Stimulated activated CD8-positive, alpha-beta memory T cell treated with anti-CD3 and anti-CD28 coated beads, Interleukin-2, amount 100 ng/mL, for 1 hour (primary cell): ENCODE data around the gene BLVRB.
"Not testable (repeated sequence)": the region's sequence is repeated elsewhere in the genome, so short reads cannot be mapped to it uniquely, and the experiment has no call there.

Experiments used
- DNase-seq, 2 donors: peaks; one replicate each; pipeline ENCODE4 v3.0.0-alpha.2; 2020; ENCODE audit warnings: low read depth in 2 of 2

Gene BLVRB

DNA sequence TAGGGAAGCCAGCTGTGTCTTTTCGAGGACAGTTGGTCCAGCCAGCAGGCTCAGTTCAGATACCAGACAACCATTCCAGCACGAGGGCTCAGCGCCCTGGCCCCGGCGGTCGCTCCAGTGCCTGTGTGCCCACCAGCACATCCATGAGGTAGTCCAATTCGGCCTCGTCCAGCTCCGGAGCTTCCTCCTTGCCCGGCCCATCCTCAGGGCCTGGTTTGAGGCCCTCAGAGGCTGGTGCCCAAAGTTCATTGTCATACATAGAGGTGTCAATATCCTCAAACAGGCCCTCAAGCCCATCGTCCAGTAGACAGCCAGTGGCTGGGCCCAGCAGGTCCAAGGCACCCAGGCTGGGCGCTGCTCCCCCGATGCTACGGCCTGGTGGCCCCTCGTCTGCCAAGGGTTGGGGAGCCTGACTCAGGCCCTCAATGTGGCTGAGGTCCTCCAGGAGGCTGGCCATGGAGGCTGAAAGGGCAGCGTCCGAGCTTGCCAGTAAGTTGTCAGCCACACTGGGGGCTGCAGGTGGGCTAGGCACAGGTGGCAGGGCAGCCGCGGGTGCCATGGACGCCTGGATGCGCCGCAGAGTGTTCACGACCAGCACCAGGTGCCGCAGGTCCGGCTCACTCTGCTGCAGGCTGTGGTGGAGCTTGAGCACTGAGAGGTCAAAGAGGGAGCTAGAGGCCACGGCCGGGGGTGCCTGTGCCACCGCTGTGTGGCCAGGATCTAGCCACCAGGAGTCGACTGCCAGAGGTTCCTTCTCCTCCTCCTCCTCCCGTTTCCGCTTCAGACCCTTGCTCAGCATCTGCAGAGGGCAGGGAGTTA is 42.6 kb downstream of the BLVRB start:
- DNase-seq: no peak

DNA sequence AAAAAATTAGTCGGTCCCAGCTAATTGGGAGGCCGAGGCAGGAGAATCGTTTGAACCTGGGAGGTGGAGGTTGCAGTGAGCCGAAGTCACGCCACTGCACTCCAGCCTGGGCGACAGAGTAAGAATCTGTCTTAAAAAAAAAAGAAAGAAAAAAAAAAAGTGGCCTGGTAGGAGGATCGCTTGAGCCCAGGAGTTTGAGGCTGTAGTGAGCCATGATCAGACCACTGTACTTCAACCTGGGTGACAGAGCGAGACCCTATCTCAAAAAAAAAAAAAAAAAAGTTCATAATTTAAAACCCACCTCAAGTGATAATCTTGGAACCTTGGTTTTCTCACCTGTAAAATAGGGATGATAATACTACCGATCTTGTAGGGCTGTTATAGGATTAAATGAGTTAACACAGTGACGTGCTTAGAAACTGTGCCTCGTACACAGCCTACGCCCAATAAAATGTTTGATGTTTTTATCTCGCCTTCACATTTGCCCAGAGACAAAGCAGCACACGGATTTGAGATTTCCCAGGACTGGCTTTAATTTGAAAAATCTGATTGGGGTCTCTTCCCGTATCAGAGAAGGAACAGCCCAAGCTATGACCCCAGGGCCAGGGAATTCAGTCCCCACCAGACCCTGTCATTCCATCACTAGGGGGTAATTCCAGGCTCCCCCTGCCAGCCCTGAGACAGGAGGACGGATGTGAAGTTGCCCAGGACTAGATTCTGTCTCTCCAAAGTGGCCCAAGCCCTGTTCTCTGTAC is 43.4 kb downstream of the BLVRB start:
- no peak for DNase-seq

DNA sequence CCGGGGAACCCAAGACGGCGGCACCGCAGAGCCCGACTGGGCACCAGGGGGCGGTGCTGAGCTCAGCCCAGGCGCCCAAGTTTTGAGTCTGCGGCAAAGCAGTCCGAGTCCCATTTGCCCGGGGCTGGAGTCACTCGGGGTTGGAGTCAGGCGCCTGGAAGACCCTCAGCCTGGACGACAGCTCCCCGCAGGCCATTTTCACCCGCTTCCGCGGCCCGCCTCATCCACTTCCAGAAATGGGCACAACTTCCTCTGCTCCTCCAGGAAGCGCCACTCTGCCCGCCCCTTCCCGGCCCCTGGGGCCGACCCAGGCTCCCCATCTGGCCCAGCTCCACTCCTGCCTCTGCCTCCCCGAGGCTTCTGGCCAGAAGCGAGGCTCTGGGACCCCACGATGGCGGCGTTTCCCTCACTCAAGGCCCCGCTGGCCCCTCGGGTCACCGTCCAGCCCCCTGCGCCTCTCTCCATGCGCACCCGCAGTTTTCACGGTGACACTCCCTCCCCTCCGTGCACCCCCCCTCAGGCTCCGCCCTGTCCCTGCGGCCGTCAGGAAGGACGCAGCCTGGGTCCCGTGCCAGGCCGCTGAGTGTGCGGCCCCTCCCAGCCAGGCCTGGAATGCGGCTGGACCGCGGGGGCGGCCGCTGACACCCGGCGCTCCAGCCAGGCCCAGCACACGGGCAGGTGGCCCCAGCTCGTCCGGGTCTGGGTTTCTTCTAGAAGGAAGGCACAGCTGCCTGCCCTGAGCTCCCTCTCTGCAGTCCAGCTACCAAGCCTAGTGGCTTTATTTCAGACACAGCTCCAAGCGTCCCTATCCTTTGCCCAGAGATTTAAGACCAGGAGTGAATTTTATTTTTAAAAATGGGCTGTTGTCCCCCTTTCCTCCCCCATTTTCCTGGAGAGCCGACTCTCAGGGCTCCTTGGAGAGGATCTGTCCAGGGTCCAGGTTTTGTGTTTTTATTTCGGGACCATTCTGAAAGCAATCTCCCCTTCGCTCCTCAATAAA is 44.5 kb downstream of the BLVRB start:
- DNase-seq: peak; percentile 58

DNA sequence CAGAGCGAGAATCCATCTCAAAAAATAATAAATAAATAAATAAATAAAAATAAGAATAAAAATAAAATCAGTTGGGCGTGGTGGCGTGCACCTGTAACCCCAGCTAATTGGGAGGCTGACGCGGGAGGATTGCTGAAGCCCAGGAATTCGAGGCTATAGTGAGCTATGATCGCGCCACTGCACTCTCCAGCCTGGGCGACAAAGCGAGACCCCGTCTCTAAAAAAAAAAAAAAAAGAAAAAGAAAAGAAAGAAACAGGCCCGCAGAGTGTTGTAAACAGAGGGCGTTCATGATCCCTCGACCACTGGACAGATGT is 45.1 kb downstream of the BLVRB start:
- no peak for DNase-seq

DNA sequence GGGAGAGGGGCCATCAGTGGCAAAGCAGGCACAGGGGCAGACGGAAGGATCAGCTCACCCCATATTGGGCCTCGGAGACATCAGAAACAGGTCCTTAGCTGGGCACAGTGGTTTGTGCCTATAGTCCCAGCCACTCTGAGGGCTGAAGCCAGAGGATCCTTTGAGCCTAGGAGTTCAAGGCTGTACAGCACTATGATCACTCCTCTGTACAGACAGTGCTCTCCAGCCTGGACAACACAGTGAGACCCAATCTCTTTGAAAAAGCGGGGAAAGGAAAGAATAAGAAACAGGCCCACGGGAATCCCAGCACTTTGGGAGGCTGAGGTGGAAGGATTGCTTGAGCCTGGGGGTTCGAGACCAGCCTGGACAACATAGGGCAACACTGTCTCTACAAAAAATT is 45.8 kb downstream of the BLVRB start:
- DNase-seq: no peak

DNA sequence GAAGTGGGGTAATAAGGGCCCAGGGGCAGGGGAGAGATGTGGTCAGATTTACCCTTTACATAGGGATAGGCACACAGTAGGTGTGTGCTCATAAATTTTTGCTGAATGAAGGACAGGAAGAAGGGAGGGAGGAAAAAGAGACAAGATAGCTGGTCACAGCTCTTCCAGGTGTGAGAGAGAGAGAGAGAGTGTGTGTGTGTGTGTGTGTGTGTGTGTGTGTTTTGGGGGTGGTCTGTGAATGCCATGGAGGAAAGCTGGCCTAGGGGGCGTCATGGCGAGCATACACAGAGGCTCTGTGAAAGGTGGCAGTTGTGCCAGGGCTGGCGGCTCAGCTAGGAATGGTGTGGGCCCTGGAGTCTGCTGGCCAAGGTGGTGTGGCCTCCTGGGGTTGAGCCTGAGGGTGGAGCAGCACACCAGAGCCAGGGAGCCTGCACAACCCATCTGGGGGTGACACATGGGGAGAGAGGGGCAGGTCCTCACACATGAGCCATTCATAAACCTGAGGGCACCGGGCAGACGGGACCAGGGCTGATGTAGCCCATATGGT is 46.4 kb downstream of the BLVRB start:
- DNase-seq: no peak

DNA sequence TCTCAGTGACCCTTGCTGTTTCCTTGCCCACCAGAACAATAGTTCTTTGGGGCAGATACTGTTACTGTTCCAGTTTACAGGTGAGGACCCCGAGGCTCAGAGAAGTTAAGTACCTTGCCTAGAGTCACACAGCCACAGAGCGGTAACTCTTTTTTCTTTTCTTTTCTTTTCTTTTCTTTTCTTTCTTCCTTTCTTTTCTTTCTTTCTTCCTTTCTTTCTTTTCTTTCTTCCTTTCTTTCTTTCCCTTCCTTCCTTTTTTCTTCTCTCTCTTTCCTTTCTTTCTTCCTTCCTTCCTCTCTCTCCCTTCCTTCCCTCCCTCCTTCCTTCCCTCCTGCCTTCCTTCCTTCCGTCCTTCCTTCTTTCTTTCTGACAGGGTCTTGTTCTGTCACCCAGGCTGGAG is 47.5 kb downstream of the BLVRB start:
- no peak for DNase-seq

DNA sequence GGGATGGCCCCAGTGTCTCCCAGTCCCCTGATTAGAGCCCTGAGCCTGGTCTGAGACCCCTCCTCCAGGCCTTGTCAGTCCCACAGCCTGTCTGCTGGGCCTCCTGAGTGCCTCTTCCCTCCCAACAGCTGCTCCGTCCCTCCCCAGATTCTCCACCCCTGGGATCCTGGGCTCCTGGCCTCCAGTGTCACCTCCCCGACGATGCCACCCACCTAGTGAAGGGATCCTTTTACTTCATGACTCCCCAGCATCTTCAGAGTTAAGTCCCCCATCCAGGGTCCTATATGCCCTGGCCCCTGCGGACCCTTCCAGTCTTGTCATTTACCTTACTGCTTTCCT is 47.9 kb downstream of the BLVRB start:
- DNase-seq: no peak

DNA sequence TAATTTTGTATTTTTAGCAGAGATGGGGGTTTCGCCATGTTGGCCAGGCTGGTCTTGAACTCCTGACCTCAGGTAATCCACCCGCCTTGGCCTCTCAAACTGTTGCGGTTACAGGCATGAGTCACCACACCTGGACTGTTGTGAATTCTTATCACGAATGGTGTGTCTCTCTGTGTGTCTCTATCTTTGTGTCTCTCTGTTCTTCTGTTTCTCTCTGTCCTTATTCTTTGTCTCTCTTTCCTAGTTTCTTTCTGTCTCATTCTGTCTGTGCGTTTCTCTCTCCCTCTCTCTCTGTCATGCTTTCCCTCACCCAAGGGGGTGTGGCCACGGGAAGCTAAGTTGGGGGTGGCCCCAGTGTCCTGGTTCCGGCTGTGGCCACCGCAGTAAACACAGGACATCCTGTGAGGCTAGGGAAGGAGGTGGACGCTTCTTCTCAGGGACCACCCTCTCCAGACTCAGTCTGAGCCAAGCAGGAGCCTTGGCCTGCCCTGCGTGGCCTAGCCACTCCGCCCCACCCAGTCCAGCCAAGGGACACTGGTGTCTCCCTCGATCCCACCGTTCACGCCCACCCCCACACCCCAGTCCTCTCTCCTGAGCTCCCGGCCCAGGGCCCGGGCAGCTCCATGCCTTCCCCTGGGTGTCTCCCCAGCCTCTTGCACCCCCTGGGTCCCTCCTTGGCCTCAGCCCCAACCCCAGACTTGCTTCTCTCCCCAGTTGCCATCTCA is 48.5 kb downstream of the BLVRB start:
- no peak for DNase-seq

DNA sequence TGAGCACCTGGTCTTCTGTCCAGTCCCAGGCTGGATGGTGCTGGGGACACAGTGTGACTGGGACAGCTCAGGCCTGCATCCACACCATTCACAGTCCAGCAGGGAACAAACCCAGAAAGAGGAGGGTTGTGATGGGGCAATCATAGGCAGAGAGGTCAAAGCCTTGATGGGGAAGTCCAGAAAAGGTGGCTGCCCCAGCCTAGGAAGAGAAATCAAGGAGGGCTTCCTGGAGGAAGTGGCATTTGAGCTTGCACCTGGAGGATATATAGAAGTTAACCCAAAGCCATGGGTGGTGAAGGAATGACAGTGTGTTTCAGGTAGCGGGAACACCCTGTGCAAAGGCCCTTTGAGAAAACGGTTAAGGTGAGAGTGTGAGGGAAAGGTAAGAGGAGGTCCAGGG is 49.8 kb downstream of the BLVRB start:
- no peak for DNase-seq

DNA sequence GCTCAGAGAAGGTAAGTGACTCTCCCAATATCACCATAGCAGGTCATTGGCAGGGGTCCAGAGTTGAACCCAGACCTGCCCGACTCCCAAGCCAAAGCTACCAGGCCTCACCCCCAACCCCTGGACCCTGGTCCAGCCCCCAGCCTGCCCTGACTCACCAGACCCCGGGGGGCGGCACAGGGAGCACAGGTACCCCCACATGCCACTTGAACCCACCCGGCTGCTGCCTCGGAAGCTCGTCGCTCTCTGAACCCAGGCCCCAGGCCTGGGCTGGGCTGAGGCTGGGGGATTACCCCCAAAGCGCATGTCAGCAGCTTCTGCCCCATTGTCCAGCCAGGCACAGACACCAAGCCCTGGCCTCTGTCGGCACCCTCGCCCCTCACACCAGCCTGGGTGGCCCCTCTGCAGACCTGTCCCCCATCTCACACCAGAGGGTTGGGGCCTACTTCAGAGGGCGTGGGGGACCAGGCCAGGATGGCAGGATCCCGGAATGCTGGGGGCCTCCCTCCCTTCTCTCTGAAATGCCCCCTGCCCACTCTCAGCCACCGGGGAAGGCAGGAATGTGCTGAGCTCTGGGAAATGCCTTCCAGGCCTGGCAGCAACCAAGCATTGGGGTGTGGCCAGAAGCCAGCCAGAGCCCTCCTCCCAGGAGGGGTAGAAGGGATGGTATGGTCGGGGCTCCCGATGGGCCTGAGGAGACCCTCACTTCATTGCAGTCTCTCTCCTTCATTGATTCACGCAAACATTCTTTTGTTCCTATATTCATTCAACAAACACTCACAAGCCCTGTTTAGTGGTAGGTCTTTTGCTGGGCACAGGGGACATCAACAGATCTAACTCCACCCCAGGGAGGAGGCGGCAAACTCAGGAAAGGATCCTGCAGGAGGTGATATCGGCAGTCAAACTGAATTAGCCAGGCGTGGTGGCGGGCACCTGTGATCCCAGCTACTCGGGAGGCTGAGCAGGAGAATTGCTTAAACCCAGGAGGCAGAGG is 50.7 kb downstream of the BLVRB start:
- DNase-seq: no peak

DNA sequence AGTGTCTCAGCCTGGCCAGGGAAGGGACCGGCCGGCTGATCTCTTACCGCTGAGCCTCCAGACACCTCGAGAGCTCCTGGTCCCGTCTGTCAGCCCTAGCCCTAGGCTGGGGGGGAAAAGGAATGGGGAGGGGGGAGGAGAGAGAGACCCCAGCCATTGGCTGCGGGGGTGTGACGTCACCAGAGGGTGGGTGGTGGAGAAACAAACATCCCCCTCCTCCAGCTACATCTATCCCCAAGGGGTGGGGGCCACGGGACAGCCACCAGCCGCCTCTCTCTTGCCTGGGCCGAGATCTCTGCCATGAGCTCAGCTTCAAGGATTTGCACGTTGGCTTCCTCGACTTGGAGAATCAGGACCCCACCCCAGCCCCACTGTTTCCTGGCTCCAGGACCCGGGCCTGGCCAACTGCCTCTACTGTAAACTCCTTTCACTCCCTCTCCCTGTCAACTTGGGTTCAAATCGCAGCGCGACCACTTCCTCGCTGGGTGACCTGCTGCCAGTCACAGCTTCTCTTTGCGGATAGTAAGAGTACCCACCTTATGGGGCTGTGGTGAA is 52.2 kb downstream of the BLVRB start, which contains the start of gene PRX:
Gene PRX, minus strand, starts transcription at position 88 of the 555 bp plus-strand sequence. CDS start 5,446 bp downstream, outside the sequence.
- no peak for DNase-seq

DNA sequence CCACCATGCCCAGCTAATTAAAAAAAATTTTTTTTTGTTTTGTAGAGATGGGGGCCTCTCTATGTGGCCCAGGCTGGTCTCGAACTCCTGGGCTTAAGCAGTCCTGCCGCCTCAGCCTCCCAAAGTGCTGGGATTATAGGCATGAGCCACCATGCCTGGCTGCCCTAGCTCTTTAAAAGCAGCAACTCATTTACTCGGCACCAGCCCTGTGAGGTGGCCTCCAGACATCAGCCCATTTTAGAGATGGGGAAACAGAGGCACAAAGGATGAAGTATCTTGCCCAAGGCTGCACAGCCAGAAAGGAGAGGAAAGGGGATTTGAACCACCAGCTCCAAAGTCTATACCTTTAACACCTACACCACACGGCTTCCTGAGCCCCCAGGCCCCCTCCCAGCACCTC is 52.7 kb downstream of the BLVRB start:
- no peak for DNase-seq

DNA sequence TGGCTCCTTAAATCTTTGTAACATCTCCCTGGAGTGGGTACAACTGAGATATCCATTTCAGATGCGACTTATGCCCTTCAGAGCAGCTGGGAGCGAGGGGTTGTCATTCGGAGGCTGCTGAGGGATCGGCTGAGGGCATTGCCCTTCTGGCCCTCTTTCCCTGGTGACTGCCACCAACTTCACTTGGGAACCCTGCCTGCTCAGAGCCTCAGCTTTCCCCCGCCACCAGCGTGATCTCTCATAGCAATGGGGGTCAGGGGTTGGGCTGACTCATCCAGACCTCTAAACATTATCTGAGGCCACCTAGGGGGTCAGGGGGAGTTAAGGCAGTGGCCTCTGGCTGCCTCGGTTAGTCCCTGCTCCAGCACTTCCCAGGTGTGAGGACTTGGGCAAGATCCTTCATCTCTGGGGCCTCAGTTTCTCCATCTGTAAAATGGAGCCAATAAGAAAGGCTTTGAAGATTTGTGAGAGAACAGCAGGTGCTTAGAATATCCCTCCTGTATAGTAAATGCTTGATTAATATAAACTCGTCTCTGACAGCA is 53.5 kb downstream of the BLVRB start:
- no peak for DNase-seq

DNA sequence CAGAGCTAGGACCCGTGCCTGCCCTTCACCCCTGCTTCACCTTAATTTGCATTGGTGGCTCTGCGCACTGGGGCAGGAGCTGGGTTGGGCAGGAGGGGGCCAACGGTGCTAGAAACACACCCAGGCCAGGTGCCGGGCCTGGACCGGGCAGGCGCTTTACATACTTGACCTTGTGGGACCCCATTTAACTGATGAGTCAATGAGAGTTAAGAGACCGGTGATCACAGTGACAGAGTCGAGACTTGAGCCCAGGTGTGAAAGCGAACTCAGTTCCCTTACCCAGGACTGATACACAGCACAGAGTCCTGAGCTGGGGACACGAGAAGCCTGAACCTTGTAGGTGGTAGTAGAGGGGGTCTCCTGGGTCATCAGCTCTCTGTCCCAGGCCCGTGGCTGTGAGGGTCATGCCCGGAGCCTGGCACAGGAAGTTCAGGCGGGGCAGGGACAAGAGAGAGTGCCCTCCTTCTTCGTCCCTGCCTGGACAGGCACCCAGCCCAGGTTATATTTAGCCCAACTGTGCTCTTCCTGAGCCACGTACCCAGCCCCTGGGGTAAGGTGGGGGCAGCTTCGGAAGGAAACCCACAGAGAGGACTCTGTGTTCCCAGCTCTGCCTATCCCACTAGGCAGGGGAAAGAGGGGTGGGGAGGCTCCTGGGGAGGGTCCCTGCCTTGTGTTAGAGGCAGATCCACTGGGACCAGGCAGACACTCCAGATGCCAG is 54.3 kb downstream of the BLVRB start:
- DNase-seq: no peak

DNA sequence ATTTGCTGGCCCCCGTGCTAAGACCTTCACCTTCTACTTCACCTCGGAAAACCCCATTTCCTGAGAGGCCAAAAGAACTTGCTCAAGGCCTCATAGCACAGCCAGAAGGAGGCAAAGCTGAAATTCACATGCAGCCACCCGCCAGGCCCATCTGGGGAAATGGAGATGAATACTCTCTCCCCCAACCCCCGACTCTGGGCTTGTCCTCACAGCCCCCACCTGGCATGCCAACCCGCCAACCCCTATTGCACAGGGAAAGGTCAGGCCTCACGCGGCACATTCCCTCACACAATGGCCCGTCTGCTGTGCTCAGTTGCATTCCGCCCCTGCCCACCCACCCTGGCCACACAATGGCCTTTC is 55.5 kb downstream of the BLVRB start:
- DNase-seq: no peak

DNA sequence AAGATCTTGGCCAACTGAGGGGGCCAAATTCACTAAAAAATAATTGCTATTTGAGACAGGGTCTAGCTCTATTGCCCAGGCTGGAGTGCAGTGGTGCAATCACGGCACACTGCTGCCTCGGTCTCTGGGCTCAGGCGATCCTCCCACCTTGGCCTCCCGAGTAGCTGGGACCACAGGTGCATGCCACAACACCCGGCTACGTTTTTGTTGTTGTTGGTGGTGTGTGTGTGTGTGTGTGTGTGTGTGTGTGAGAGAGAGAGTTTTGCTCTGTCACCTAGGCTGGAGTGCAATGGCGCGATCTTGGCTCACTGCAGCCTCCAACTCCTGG is 57.0 kb downstream of the BLVRB start:
- DNase-seq: not testable (repeated sequence)

DNA sequence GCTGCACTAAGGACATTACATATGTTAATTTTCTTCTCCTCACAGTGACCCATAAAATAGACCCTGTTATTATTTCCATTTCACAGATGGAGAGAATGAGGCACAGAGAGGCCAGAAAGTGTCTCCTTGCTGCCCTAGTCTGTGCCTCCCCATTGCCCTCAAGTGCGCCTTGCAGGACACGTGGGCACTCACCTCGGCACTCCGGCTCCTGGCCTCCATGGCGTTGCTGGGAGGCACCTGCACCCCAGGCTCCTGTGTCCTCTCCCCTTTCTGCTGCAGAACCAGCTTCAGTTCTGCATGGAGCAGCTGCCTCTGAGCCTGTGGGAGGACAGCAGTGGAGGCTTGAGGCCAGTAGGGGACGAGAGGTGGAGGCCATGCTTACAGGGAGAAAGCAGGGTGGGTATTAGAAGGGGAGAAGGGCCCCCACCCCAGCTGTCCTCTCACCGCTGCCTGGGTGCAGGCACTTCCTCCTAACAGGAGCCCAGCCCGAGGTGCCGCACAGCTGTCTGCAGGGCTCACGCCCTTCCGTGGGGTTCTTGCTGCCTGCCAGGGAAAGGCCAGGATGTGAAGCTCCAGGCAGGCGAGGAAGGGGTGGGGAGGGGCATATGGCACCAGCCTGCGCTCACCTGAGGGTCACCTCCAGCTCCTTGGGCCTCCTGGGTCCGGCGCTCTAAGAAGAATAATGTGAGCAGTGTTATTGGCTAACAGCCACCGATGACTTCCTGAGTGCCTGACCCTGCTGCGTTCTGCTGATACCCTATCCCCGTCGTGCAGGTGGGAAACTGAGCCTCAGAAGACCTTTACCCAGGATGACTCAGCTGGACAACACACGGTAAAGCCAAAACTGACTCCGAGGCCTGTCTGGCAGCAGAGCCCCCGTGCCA is 57.6 kb downstream of the BLVRB start:
- no peak for DNase-seq
